HG02759 (cell line): Measurements from ENCODE around the gene ERI3.

ENCODE experiments used
- ATAC-seq: cut with Tn5 transposase; IDR thresholded peaks from one replicate; pipeline ENCODE4 v1.9.1; 2021; ENCODE audit warnings: mild to moderate bottlenecking, moderate library complexity; ENCODE audit not compliant: unreplicated experiment

ERI3 gene

GRCh38 chr1:44318097-44319088 is 36.7 kb downstream of the ERI3 start:
- no peak for ATAC-seq

- peak; percentile 63 for ATAC-seq
Measured at GRCh38 chr1:44316231-44316759, 38.8 kb downstream of the ERI3 start.

GRCh38 chr1:44315521-44315920 is 39.5 kb downstream of the ERI3 start:
- ATAC-seq: no peak

- ATAC-seq: no peak
Measured at GRCh38 chr1:44314452-44314851, 40.6 kb downstream of the ERI3 start.

- ATAC-seq: no peak
Measured at GRCh38 chr1:44313265-44313918, 41.7 kb downstream of the ERI3 start.

GRCh38 chr1:44312399-44313196 is 42.5 kb downstream of the ERI3 start:
- no peak for ATAC-seq

GRCh38 chr1:44310006-44310405 is 45.1 kb downstream of the ERI3 start:
- ATAC-seq: no peak

- no peak for ATAC-seq
Measured at GRCh38 chr1:44305962-44306422, 49.1 kb downstream of the ERI3 start.

- no peak for ATAC-seq
Measured at GRCh38 chr1:44303532-44303931, 51.5 kb downstream of the ERI3 start.

GRCh38 chr1:44302541-44302940 is 52.5 kb downstream of the ERI3 start:
- no peak for ATAC-seq

GRCh38 chr1:44301442-44301841 is 53.6 kb downstream of the ERI3 start:
- no peak for ATAC-seq

- no peak for ATAC-seq
Measured at GRCh38 chr1:44300852-44301251, 54.2 kb downstream of the ERI3 start.

GRCh38 chr1:44297695-44298400 is 57.2 kb downstream of the ERI3 start:
- ATAC-seq: no peak

- no peak for ATAC-seq
Measured at GRCh38 chr1:44296806-44297205, 58.3 kb downstream of the ERI3 start.

- ATAC-seq: no peak
Measured at GRCh38 chr1:44296086-44296485, 59.0 kb downstream of the ERI3 start.

GRCh38 chr1:44294588-44295007 is 60.5 kb downstream of the ERI3 start:
- ATAC-seq: no peak

GRCh38 chr1:44293761-44294315 is 61.2 kb downstream of the ERI3 start:
- no peak for ATAC-seq

- ATAC-seq: no peak
Measured at GRCh38 chr1:44292651-44293050, 62.4 kb downstream of the ERI3 start.

- ATAC-seq: no peak
Measured at GRCh38 chr1:44290250-44291094, 64.6 kb downstream of the ERI3 start.
